GM12878 (cell line): ENCODE data around the gene LRWD1. TPM values are rescaled to one million over a fixed set of nuclear protein-coding genes. Genes with fewer than 3 reads are reported as not detected.

Source experiments
- ATAC-seq: fragments of 200-7000 bp; cut with Tn5 transposase; 3 replicates; pipeline ENCODE4 v1.9.1; 2020; ENCODE audit warnings: mild to moderate bottlenecking, moderate library complexity
- BruUV-seq: library from RNA; stranded (reverse); fragments of 400-500 nt; replicated peaks from 2 replicates; lab custom pipeline; 2021; lab: Mats Ljungman, UMichigan
- CTCF ChIA-PET: fragments of 300-600 bp; sonication (Branson Sonifier 250); formaldehyde crosslinking; extraction: SDS; loops from one replicate; lab custom pipeline; 2021; ENCODE audit warnings: inconsistent platforms; lab: Yijun Ruan, JAX
- POLR2A ChIA-PET: fragments of 350-600 bp; formaldehyde crosslinking; extraction: SDS; loops from one replicate; lab custom pipeline; 2021; ENCODE audit warnings: inconsistent platforms; lab: Charles Lee
- RAD21 ChIA-PET: fragments of 300-600 bp; sonication (Branson Sonifier 250); formaldehyde crosslinking; loops from one replicate; lab custom pipeline; 2023; ENCODE audit warnings: antibody characterized with exemption; ENCODE audit not compliant: unreplicated experiment; lab: Charles Lee
- SMC1A ChIA-PET: fragments of 300-600 bp; sonication (Branson Sonifier 250); formaldehyde crosslinking; loops from one replicate; lab custom pipeline; 2023; ENCODE audit not compliant: unreplicated experiment, uncharacterized antibody; lab: Charles Lee
- DNase-seq: peaks from one replicate; pipeline ENCODE4 v3.0.0-alpha.2; 2011; ENCODE audit warnings: low read depth, low spot score
- FAIRE-seq: peaks from 3 replicates; lab custom pipeline; 2011; peaks lifted over from hg19 to GRCh38; lab: Jason Lieb, UNC
- H2AFZ ChIP-seq: 2 replicates; pipeline ENCODE4 v1.6.0; 2011; ENCODE audit warnings: low read depth, low read length, control low read depth; ENCODE audit not compliant: control insufficient read depth
- H3K27ac ChIP-seq: 2 replicates; pipeline ENCODE4 v1.5.1; 2011; ENCODE audit warnings: control low read depth; ENCODE audit not compliant: control insufficient read depth, insufficient read depth
- H3K27me3 ChIP-seq, 2 experiments: replicated peaks in 1 of 2; 2 replicates each; pipeline versions ENCODE4 v1.6.0 to v1.6.1; 2011; ENCODE audit warnings: low read length in 1 of 2; ENCODE audit not compliant: control insufficient read depth in 2 of 2, insufficient read depth in 2 of 2
- H3K36me3 ChIP-seq, 2 experiments: 2 replicates each; pipeline ENCODE4 v1.5.1; 2011; ENCODE audit warnings: low read length in 1 of 2; ENCODE audit not compliant: control insufficient read depth in 2 of 2, insufficient read depth in 2 of 2
- H3K4me1 ChIP-seq: 2 replicates; pipeline ENCODE4 v1.6.1; 2011; ENCODE audit warnings: mild to moderate bottlenecking, low read length, moderate library complexity, mixed read lengths; ENCODE audit not compliant: control insufficient read depth, insufficient read depth
- H3K4me2 ChIP-seq: 2 replicates; pipeline ENCODE4 v1.6.0; 2011; ENCODE audit warnings: control low read depth; ENCODE audit not compliant: control insufficient read depth, insufficient read depth
- H3K4me3 ChIP-seq: fragments of 200-600 bp; sonication (generic); 2 replicates; pipeline ENCODE4 v1.5.1; 2016
- H3K79me2 ChIP-seq: 2 replicates; pipeline ENCODE4 v1.6.0; 2011; ENCODE audit warnings: low read length; ENCODE audit not compliant: control insufficient read depth, insufficient read depth
- H3K9ac ChIP-seq: 2 replicates; pipeline ENCODE4 v1.8.0; 2011; ENCODE audit warnings: low read length, control low read depth, mixed read lengths; ENCODE audit not compliant: control insufficient read depth, insufficient read depth
- H3K9me3 ChIP-seq: replicated peaks from 3 replicates; pipeline ENCODE4 v1.5.1; 2011; ENCODE audit warnings: mild to moderate bottlenecking, low read length; ENCODE audit not compliant: control insufficient read depth, insufficient read depth
- H4K20me1 ChIP-seq: 2 replicates; pipeline ENCODE4 v1.6.0; 2011; ENCODE audit not compliant: control insufficient read depth, insufficient read depth
- POLR2A ChIP-seq: IDR thresholded peaks from 2 replicates; pipeline ENCODE4 v1.6.1; 2011; ENCODE audit warnings: low read depth, mild to moderate bottlenecking, low read length
- RAD21 ChIP-seq: IDR thresholded peaks from 2 replicates; pipeline ENCODE4 v1.6.1; 2011; ENCODE audit warnings: mild to moderate bottlenecking, low read depth, low read length, moderate library complexity; ENCODE audit not compliant: insufficient read depth
- USF1 ChIP-seq: IDR thresholded peaks from 2 replicates; pipeline ENCODE4 v1.6.1; 2011; ENCODE audit warnings: borderline replicate concordance, low read depth, mild to moderate bottlenecking, moderate library complexity, mixed read lengths, low read length; ENCODE audit not compliant: insufficient read depth; ENCODE audit errors: extremely low read length
- WGBS: methylation state at CpG from one replicate; pipeline ENCODE4 v1.1.6; 2016; ENCODE audit warnings: low lambda C conversion rate; ENCODE audit not compliant: insufficient replicate concordance, insufficient coverage; ENCODE audit errors: missing lambda C conversion rate; 5-methylcytosine and 5-hydroxymethylcytosine counted together
- in situ Hi-C: fragments of 300-500 bp; cut with MboI; formaldehyde crosslinking; loops from 9 replicates; pipeline ENCODE4 v1.14.3; 2018; ENCODE audit warnings: mixed read lengths
- intact Hi-C: fragments of 100-400 bp; cut with micrococcal nuclease; formaldehyde crosslinking; loops from one replicate; pipeline ENCODE4 v1.14.2; 2022; ENCODE audit not compliant: unreplicated experiment
- polyA plus RNA-seq, 11 experiments: library from polyadenylated mRNA; depleted of rRNA in 4 of 11; unstranded in 6 of 11; stranded (reverse) in 5 of 11; fragments of >200 nt; fragmentation: Nextera tagmentation in 4 of 11; fragmentation: Illumina TruSeq in 1 of 11; extraction: Ambion mirVana in 4 of 11; extraction: Trizol in 1 of 11; gene quantifications; 1 replicate in 1 of 11; 2 replicates in 10 of 11; pipeline versions ENCODE4 v1.2.1 to v1.2.3, GENCODE V29; 2011 to 2016; ENCODE audit warnings: inconsistent platforms in 2 of 11, missing spikeins in 2 of 11, low read depth in 1 of 11
- total RNA-seq, 4 experiments: library from RNA; depleted of rRNA in 3 of 4; stranded (reverse); fragments of >200 nt in 3 of 4; fragmentation: Illumina TruSeq in 1 of 4; extraction: Trizol in 1 of 4; gene quantifications; 2 replicates each; pipeline versions ENCODE4 v1.2.1 to v1.2.3, GENCODE V29; 2013 to 2021

LRWD1 gene
- total and polyA plus RNA-seq, 10 of the 15 experiments (the other 5 are each of a cell fraction or from before 2014, with no cell fraction given) = 0.40 to 64.4 (median 26.1) TPM

- TF ChIP-seq RAD21 = no peak
Measured at GRCh38 chr7:102469351-102469971, 4.7 kb downstream of the LRWD1 start (continued).

GRCh38 chr7:102469972-102470825 is 5.4 kb downstream of the LRWD1 start:
- RAD21 ChIA-PET = interaction anchor here (1.2 kb wide), 1 partner anchor 65 kb away, joined by 4 read pairs; no protein-coding TSS in a partner anchor
- Histone ChIP-seq H4K20me1 (no peaks in the 10 kb centered on the region), H3K4me1 (peaks cover 9% of the 10 kb centered on the region), H3K4me2 (no peak overlapping the region), H3K4me3 (no peak overlapping the region), H3K9ac (no peak overlapping the region), H3K27ac (no peak overlapping the region), H3K27me3 (no peaks in the 10 kb centered on the region), H3K9me3 (no peaks in the 10 kb centered on the region), H2AFZ (no peak overlapping the region), H3K79me2 (peaks cover 10% of the 10 kb centered on the region), H3K36me3 (peaks cover 6 to 26% of the 10 kb centered on the region in 2 experiments)
- CTCF ChIA-PET = interaction anchor here (1.5 kb wide), 1 partner anchor 55 kb away, joined by 3 read pairs; no protein-coding TSS in a partner anchor
- TF ChIP-seq USF1 (peak; percentile 32), POLR2A (no peak; the same call in none of the 2 replicates)
- SMC1A ChIA-PET = no interaction called here
- WGBS = 81% methylated on average over 20 of the region's 20 CpGs
- POLR2A ChIA-PET = interaction anchor here (0.6 kb wide), 1 partner anchor 157 kb away, joined by 4 read pairs; no protein-coding TSS in a partner anchor
- in situ Hi-C loops = no loop called here
- DNase-seq (no peak), ATAC-seq (no peak), FAIRE-seq (no peak)
- intact Hi-C loops = loop anchor here (5.0 kb wide), 1 partner anchor 183 kb away; the partner anchor contains the start of gene SH2B2
- BruUV-seq = no TSS peak
